Spleen (tissue), 7 donors: Measurements from ENCODE around the gene SLC6A18.
"Not testable (repeated sequence)": the region's sequence is repeated elsewhere in the genome, so short reads cannot be mapped to it uniquely, and the experiment has no call there.

Experiments
- POLR2A ChIP-seq, 3 donors: fragments of 450-650 bp; IDR thresholded peaks; one replicate each; pipeline ENCODE4 v1.5.1; 2017; ENCODE audit warnings: antibody characterized with exemption in 3 of 3, mild to moderate bottlenecking in 1 of 3
- TF ChIP-seq, protein P1 (sequence below), 11 experiments: fragments of 200-600 bp in 7 of 11; fragments of 450-650 bp in 4 of 11; sonication (generic) in 4 of 11; IDR thresholded peaks in 8 of 11; conservative IDR thresholded peaks in 3 of 11; 1 replicate in 7 of 11; 2 replicates in 4 of 11; pipeline versions ENCODE4 v1.4.0 to v1.8.0; 2016 to 2021; ENCODE audit warnings: antibody characterized with exemption in 11 of 11, inconsistent platforms in 4 of 11, mild to moderate bottlenecking in 1 of 11
- donor health status: DM: no; HTN: no; CAD: no; lungs with moderate emphysema.
- donor health status: DM: no; HTN: no; CAD: no.
- donor health status: DM: no; HTN: no; CAD: no.

DNA sequence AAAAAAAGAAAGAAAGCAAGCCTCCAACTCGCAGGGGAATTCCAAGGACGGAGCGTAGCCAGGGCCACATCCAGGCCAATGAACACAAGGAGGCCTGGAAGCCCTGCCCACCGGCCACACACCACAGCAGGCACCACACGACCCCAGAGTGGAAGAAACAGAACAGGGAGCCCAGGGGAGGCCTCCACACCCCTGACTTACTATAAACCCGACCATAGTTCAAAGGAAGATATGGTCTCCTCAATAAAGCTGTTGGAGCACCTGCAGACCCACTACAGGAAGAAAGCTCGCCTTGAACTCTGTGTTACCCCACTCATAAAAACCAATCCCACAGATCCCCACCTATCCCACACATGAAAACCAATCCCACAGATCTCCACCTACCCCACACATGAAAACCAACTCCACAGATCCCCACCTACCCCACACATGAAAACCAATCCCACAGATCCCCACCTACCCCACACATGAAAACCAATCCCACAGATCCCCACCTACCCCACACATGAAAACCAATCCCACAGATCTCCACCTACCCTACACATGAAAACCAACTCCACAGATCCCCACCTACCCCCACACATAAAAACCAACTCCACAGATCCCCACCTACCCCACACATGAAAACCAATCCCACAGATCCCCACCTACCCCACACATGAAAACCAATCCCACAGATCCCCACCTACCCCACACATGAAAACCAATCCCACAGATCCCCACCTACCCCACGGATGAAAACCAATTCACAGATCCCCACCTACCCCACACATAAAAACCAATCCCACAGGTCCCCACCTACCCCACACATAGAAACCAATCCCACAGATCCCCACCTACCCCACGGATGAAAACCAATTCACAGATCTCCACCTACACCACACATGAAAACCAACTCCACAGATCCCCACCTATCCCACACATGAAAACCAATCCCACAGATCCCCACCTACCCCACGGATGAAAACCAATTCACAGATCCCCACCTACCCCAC is 50.5 kb downstream of the SLC6A18 start:
- TF ChIP-seq, protein P1, sequence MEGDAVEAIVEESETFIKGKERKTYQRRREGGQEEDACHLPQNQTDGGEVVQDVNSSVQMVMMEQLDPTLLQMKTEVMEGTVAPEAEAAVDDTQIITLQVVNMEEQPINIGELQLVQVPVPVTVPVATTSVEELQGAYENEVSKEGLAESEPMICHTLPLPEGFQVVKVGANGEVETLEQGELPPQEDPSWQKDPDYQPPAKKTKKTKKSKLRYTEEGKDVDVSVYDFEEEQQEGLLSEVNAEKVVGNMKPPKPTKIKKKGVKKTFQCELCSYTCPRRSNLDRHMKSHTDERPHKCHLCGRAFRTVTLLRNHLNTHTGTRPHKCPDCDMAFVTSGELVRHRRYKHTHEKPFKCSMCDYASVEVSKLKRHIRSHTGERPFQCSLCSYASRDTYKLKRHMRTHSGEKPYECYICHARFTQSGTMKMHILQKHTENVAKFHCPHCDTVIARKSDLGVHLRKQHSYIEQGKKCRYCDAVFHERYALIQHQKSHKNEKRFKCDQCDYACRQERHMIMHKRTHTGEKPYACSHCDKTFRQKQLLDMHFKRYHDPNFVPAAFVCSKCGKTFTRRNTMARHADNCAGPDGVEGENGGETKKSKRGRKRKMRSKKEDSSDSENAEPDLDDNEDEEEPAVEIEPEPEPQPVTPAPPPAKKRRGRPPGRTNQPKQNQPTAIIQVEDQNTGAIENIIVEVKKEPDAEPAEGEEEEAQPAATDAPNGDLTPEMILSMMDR (IDR thresholded peaks at IDR 0.05 in 8 of 11, conservative IDR thresholded peaks at IDR 0.05 in 3 of 11) = not testable (repeated sequence)
- TF ChIP-seq POLR2A (IDR thresholded peaks at IDR 0.05) = not testable (repeated sequence)
